NCI-H82 (cell line): ENCODE data around the gene TCL1B.
A peak's percentile ranks its signal among the peaks of the same experiment; 100 is the strongest.

Experiments
- DNase-seq: peaks from one replicate; lab custom pipeline; 2025; lab: John Stamatoyannopoulos, UW

Gene TCL1B, protein sequence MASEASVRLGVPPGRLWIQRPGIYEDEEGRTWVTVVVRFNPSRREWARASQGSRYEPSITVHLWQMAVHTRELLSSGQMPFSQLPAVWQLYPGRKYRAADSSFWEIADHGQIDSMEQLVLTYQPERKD

DNA sequence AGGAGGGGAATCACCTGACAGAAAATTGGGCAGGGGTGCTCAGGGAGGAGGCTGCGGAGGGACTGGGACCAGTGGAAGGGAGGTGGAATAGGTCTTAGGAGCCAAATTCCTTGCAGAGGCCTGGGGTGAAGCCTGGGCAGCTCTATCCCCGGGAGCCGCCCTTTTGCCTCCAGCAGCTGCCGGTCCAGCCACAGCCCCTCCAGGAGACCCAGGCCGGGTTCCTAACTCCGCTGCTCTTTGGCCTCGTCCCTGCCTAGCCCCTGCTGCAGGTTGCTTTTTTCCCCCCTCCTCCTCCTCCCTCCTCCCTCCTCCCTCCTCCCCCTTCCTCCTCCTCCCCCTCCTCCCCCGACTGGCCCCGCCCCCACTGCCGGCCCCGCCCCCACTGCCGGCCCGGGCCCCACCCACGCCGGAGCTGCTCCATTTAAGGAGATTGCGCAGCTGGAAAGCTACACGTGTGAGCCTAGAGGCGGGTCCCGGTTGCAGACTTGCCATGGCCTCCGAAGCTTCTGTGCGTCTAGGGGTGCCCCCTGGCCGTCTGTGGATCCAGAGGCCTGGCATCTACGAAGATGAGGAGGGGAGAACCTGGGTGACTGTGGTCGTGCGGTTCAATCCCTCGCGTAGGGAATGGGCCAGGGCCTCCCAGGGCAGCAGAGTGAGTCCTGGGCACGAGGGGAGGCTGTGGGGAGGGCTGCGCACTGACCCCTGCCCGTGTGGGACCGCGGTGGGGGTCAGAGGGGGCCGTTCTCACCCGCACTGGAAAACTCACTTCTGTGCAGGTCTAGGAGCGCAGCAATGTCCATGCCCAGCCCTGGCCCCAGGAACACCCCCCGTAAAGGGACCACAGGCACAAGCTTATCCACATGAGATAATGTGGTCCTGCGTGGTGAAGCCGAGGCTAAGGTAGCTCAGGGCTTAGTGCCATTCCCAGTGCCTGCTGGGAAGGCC lies at the start of gene TCL1B:
TSS of gene TCL1B (plus strand) at position 449 of the 945 bp plus-strand sequence. CDS start at position 491, 42 bp downstream.
- DNase-seq: peak; percentile 12

DNA sequence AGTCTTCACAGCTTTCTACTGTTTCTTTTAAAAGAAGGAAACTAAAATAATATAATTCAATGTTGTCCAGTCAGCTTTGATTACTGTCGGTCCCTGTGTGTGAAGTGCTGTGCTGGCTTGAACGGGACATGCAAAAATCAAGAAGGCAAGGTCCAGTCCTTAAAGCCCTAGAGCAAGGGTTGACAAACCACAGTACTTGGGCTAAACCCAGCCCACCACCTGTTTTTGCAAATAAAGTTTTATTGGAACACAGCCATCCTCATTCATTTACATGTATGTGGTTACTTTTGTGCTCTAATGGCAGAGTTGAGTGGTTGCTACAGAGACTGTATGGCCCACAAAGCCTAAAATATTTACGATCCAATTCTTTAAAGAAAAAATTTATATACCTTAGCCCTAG lies 41.2 kb upstream of the TCL1B start:
- no peak for DNase-seq

DNA sequence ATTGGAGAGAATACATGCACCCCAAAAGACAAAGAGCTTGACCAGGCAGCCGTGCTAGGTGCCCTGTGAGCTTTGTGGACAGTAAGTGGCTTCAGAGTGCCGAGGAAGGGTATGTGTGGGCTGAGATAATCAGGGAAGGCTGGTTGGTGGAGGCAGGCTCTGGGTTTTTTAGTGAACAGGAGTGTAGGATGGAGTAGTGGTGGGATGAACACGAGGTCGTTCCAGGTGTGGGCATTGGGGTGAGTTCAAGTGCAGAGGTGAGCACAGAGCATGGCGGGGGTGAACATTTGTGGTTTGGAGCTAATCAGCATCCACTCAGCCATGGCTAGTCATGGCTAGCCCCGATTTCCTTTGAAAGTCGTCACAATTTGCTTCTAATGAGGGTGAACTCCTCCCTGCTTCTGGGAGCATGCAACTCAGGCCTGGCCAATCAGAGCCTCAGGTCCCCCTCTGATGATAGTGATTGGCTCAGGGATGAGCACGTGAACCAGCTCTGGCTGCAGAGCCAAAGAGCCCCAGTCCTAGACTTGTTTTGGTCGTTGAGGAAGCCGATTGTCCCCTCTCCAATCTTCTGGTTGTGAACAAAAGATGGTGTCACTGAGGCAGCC lies 40.7 kb upstream of the TCL1B start:
- no peak for DNase-seq

DNA sequence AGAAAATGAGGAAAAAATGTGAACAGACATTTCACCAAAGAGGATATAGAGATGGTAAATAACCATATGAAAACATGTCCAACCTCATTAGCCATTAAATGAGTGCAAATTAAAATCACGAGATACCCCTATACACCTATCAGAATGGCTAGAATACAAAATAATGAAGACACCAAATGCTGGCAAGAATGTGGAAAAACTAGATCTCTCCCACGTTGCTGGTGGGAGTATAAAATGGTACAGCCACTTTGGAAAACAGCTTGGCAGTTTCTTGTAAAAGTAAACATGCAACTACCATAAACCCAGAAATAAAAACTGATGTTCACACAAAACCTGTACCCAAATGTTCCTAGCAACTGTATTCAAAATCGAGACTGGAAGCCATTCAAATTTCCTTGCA lies 38.3 kb upstream of the TCL1B start:
- DNase-seq: no peak

DNA sequence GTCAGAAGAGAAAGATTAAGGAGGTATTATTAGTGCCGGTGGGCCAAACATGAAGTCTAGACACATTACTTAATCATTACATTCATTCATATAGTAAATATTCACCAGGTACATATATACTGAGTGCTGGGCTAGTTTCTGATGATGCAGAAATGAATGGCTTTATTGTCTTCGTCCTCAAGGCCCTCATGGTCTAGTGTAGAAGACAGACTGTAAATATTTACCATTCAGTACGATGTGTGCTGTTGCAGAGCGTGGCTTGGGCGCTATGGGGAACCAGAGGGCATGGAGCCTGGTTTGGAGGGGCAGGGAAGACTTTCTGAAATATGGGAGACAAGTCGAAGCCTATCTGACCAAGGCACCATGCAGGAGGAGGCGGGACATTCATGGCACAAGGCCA lies 37.0 kb upstream of the TCL1B start:
- DNase-seq: no peak

DNA sequence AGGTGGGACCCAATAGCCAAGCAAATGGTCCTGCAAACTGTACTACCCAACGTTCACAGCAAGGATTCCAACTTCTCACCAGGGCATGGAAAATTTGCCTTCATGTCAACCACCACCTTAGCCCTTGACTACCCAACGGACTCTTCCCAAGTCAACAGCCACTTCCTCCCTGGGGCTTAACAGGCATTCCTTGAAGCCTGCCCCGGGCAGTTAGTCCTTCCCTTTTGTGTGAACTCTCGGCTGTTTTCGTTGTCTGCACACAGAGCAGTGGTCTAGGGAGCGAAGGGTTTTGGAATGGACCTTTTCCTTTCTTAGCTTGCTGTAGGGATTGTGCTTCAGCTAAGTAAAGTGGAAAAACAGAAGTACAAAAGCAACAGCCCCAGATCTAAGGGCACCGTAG lies 35.2 kb upstream of the TCL1B start:
- no peak for DNase-seq

DNA sequence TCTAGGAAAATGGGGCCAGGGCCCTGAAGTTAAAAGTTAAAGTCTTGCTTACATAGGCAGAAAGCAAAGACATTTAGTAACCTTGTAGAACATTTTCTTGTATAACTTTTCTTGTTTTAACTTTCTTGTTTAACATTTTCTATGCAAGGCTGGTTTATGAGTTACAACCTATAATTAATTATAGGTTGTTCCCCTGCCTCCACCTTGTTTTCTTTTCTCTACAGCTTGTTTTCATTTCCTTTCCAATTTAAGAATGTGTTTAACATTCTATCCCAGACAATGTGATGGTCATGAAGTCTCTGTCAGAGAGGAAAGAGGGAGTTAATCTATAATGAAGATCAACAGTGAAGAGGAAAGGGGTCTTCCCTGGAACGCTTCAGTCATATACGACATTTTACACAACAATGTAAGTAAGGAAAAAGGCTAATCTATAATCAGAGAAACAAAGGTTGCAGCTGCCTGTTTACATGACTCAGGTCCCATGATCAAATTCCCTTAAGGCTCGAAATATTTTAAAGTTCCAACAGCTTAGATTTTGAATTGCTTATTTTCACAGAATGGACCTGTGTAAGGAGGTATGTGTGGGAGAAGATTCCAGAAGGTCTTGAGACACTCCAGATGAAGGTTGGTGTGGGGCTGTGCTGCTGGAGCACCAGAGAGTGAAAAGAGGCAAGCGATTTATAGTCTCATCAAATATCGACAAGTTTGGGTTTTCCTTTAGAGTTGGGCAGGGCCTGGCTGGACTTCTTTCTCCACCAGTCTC lies 34.2 kb upstream of the TCL1B start:
- DNase-seq: no peak

DNA sequence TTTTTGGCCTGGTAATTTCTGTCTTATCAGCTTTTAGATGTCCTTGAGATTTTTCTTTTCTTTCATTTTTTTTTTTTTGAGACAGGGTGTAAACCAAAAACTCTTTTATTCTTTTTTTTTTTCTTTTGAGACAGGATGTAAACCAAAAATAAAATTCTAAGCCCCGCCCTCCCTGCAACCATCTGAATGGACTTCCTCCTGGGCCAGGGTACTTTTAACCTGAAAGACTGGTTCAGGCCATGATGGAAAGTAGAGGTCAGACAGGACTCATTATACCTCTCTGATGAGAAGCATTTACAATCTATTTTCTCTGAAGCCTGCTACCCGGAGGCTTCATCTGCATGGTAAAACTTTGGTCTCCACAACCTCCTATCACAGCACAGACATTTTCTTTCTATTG lies 33.5 kb upstream of the TCL1B start:
- no peak for DNase-seq

DNA sequence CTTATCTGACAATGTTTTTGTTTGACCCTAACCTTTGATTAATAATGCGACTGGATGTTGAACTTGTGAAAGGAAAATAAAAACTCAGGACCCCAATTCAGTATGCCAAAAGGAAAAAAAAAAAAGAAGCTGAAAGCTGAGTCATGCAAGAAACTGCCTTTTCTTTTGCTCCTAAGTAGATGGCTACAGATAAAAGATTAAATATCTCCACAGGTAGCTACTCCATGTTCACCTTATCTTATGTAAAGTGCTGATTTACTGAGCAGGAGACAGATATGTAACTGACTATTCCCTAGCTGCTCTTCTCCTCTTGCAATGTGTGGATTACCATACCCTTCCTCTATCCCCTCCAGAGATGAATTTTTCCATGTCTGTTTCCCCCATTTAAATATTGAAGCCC lies 30.8 kb upstream of the TCL1B start:
- no peak for DNase-seq

DNA sequence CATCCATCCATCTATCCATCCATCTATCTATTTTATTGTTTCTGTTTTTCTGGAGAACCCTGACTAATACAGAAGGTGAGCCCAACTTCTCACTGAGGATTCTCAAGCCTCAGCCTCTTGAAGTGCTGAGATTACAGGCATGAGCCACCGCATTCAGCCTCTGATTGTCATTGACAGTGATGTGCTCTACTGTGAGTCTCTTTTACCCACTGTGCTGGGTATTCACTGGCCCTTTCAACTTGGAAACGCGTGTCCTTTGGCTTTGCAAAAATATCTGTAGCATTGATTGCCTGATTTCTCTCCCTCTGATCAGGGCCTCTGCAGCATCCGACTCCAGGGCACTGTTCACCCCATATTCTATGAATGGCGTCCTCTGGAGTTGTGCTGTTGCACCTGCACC lies 29.6 kb upstream of the TCL1B start:
- DNase-seq: no peak

DNA sequence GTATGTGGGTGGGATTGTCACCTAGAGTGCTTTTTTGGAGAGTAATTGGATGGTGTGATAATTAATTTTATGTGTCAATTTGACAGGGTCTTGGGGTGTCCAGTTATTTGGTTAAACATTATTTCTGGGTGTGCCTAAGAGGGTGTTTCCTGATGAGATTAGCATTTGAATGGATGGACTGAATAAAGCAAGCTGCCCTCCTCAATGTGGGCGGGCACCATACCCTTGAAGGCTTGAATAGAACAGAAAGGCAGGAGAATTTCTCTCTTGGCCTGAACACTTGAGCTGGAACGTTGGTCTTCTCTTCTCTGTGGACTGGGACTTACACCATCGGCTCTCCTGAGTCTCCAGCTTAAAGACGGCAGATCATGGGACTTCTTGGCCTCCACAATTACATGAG lies 28.8 kb upstream of the TCL1B start:
- no peak for DNase-seq

DNA sequence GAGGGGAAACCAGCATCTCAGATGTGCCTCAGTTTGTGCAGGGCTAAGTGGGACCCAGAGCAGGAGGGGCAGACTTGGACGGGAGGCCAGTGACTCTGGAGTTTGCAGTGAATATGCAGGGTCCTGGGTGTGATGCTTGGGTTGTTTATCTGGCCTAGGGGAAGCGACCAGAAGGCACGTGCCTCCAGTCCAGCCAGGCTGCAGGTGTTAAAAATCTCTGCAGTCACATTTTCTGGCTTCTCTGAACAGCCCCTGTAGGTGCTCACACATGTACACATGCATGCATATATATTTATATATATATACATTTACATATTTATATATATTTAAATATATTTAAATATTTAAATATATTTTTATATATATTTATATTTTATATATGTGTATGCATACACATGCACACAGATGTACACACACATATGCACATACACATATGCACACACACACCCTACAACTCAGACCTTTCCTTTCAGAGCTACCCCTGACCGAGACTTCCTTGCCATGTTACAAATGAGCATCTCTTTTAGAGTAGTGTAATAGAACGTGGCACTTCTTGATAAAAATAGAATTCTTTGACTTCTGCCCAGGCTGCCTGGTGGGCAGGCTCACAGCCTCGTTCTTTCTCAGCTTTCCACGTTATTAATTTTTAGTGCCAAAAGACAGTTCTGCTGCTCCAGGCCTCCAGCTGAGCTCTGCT lies 26.8 kb upstream of the TCL1B start:
- DNase-seq: no peak

DNA sequence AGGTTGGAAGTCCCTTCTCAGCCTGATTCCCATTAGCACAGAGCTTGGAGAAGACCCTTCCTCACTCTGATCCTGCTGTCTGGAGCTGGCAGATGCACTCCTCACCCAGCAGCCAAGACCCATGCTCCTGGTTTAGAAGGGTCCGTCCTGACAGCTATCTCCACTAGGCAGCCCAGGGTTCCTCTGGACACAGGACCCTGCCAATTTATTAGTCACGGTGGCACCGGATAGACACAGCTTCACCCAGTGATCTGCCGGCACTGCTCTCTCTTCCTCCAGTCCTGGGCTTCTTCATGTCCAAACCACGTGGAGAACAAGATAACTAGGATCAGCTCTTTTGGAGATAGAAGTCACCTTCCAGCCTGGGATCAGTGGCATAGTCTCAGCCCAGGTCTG lies 26.2 kb upstream of the TCL1B start:
- DNase-seq: no peak

DNA sequence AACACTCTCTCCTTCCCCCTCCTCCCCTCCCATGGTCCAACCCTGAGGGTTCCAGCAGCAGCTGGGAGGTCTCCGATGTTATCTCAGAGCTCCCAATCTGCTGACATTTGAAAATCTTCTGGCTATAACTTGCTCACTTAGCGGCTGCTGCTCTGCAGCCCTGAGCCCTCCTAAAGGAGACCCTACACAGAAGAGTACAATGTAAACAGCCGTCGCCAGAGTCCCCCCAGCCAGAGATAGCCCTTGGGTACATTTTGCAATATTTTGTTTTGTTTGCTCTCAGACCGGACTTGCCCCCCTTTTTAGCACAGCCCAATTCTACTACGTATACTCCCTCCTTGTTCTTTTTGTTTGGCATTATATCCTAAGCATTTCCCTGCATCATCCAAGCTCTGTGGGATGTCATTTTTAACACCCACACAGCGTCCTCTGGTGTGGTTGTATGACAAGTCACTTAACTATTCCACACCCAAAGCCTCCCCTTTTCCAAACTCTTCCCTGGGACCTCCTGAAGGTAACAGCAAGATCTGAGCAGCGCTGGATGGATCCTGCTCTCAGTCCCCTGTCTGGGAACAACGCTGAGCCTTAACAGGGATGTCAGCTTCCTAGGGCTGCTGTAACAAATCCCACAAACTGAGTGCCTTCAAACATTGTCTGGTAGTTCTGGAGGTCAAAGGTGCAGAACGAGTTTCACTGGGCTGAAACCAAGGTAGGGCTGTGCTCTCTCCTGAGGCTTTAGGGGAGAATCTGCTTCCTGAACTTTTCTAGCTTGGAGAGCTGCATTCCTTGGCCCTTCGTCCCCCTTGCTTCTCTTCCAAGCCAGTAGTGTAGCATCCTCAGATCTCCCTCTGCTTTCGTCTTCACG lies 25.3 kb upstream of the TCL1B start:
- DNase-seq: no peak

DNA sequence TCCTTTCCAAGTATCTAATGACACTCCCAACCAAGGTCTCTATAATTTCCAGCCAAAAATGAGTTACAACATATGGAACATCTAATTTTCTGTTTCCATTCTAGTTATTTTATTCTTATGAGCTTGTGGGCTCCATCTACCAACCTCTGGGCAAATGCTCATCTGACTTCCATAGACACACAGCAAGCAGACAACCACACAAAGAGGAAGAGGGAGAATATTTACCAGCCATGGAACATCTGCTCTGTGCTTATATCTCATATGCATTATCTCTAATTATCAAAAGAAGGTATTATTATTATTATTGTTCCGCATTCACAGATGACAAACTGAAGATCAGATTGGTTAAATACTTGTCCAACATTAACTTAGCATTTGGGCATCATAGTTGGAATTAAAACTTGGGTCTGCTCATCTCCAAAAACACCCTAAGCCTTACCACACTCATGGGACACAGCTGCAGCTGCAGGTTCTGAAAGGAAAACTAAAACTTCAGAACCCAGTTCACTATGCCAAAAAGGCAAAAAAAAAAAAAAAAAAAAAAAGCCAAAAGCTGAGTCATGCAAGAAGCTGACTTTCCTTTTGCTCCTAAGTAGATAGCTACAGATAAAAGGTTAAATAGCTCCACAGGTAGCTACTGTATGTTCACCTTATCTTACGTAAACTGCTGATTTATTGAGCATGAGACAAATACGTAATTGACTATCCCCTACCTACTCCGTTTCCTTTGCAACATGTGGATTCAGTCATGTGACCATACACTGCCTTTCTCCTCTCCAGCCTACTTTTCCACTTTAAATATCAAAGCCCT lies 23.6 kb upstream of the TCL1B start:
- DNase-seq: no peak

DNA sequence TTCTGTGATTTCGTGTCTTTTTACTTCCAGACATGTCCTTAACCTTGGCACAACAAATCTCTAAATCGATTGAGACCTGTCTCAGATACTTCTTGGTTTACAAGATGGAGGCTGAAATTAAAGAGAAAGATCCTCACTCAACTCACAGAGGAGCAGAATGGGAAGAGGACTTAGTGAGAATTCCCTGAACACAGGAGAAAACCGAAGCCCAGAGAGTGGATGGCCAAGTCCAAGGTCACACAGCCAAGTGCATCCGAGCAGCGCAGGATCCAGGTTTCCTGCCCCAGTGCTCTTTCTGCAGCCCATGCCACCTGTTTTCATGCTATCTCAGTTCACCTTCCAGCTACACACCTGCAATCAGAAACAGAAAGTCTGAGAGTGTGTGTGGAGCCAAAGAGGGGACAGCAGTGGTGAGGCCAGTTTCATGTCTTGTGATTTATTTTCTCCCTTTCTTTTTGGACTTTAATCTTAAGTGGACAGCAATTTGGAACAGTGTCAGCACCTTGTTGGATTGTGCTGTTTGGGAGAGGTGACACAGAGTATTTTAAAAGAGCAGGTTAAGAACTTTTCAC lies 22.9 kb upstream of the TCL1B start:
- DNase-seq: no peak

DNA sequence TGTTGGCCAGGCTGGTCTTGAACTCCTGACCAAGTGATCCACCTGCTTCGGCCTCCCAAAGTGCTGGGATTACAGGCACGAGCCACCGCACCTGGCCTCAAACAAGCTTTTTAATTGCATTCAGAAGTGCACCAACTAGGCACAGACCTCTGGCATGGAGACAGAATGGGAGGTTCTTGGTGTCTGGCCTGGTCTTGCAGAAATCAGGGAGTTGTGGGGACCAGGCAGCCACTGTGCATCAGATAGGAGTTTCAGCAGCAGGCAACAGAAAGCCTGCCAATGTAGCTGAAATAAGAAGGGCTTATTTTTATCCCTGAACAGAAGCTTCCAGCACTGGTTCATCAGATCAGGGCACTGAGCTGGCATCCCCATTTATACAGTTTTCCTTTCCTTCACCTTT lies 22.2 kb upstream of the TCL1B start:
- DNase-seq: no peak

DNA sequence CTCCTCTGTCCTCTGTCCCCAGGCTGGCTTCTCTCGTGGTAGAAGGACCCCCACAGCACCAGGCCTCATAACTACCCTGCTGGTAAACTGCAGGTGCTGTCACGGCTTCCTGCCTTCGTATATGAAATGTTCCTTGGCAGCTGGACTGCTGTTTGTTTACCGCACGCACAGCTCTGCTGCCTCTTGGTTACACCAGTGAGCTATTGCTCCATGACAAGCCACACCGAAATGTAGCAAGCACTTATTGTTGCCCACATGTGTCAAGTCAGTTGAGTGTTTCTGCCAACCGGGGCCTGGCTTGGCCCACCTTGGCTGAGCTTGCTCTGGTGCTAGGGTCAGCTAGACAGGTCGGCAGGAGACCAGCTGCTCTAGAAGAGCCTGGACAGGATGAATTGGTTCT lies 21.7 kb upstream of the TCL1B start:
- no peak for DNase-seq

DNA sequence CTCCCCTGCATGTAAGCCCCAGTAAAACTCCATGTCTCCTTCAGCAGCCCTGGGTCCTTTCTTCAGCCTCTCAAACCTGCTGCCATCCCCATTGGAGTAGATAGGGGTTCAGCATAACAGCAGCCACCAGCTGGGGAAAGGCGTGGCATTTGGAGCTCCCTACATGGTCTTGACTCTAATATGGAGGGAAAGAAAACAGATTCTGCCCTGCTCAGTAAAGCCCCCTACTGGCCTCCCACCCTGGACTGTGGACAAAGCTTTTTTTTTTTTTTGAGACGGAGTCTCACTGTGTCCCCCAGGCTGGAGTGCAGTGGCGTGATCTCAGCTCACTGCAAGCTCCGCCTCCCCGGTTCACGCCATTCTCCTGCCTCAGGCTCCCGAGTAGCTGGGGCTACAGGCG lies 20.7 kb upstream of the TCL1B start:
- DNase-seq: peak; percentile 50

DNA sequence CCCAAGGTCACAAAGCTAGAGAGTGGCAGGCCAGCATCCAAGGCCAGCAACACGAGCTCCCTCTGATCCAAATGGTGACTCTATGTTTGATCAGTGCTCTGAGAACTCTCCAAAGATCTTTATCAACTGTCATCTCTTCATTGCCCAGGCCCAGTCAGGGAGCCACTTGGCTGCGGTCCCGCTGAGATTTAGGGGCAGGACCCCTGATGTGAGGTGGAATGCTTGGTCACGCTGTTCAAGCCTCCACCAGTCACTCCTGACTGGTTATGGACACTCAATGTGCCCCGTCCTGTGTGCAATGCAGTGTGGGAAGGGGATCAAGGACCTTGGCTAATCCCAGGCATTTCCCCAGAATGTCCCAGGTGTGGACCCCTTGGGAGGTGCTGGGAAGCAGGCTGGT lies 19.8 kb upstream of the TCL1B start:
- no peak for DNase-seq
